ENCODE results near the gene ACTG2. TPM values are rescaled to one million over a fixed set of nuclear protein-coding genes. Genes with fewer than 3 reads are reported as not detected.
A peak's percentile ranks its signal among the peaks of the same experiment; 100 is the strongest.
"Not testable (repeated sequence)": the region's sequence is repeated elsewhere in the genome, so short reads cannot be mapped to it uniquely, and the experiment has no call there.

ACTG2 gene
- total RNA-seq, 4 donors from 2014 or later: 0.41 to 3.1 (median 1.9) TPM

- no peaks in the 10 kb centered on the region for H3K4me1 ChIP-seq
- H3K36me3 ChIP-seq: peaks cover 0 to 92% of the 10 kb centered on the region in 2 donors
- no peak for DNase-seq
- H3K27ac ChIP-seq: no peak overlapping the region
- intact Hi-C loops (cut with DNase I; ENCODE audit: low total_unique reads): no loop called here
- no peak overlapping the region for H3K4me3 ChIP-seq
- no peaks in the 10 kb centered on the region for H3K9me3 ChIP-seq
- in situ Hi-C loops (cut with MboI; ENCODE audit: low sequenced_read_pairs in 4 of 4): no loop called here
- no peak for TF ChIP-seq POLR2A (IDR thresholded peaks at IDR 0.05)
- no peak for TF ChIP-seq CTCF (IDR thresholded peaks at IDR 0.05 in 4 of 5, conservative IDR thresholded peaks at IDR 0.05 in 1 of 5)
- H3K27me3 ChIP-seq: no peaks in the 10 kb centered on the region
- no peak for ATAC-seq
Observed at GRCh38 chr2:73862987-73863386, 29.8 kb upstream of the ACTG2 start.

- TF ChIP-seq CTCF (IDR thresholded peaks at IDR 0.05 in 4 of 5, conservative IDR thresholded peaks at IDR 0.05 in 1 of 5) (no peak), POLR2A (IDR thresholded peaks at IDR 0.05) (no peak)
- ATAC-seq (no peak), DNase-seq (no peak)
- in situ Hi-C loops (cut with MboI; ENCODE audit: low sequenced_read_pairs in 4 of 4) (no loop called here), intact Hi-C loops (cut with DNase I; ENCODE audit: low total_unique reads) (no loop called here)
- Histone ChIP-seq H3K27ac (no peak overlapping the region), H3K27me3 (no peaks in the 10 kb centered on the region), H3K4me3 (no peak overlapping the region), H3K36me3 (peaks cover 0 to 42% of the 10 kb centered on the region in 2 donors), H3K9me3 (no peaks in the 10 kb centered on the region), H3K4me1 (no peaks in the 10 kb centered on the region)
Observed at GRCh38 chr2:73868204-73868978, 24.4 kb upstream of the ACTG2 start.

- Histone ChIP-seq H3K27me3 (no peaks in the 10 kb centered on the region), H3K4me3 (no peak overlapping the region), H3K36me3 (peaks cover 0 to 25% of the 10 kb centered on the region in 2 donors), H3K9me3 (no peaks in the 10 kb centered on the region), H3K27ac (peak overlapping the region in 1 of 4 donors; percentile 21), H3K4me1 (no peaks in the 10 kb centered on the region)
- intact Hi-C loops (cut with DNase I; ENCODE audit: low total_unique reads) (no loop called here), in situ Hi-C loops (cut with MboI; ENCODE audit: low sequenced_read_pairs in 4 of 4) (no loop called here)
- peak; percentile 42 to 46 for ATAC-seq
- DNase-seq: peak in 1 of 2 donors; percentile 26
- no peak for TF ChIP-seq POLR2A (IDR thresholded peaks at IDR 0.05)
- TF ChIP-seq CTCF (IDR thresholded peaks at IDR 0.05 in 4 of 5, conservative IDR thresholded peaks at IDR 0.05 in 1 of 5): no peak
Observed at GRCh38 chr2:73870084-73870483, 22.7 kb upstream of the ACTG2 start.

GRCh38 chr2:73877071-73877802 lies 15.6 kb upstream of the ACTG2 start:
- no peaks in the 10 kb centered on the region for H3K36me3 ChIP-seq
- H3K27me3 ChIP-seq: no peaks in the 10 kb centered on the region
- no peak overlapping the region for H3K4me3 ChIP-seq
- no peaks in the 10 kb centered on the region for H3K4me1 ChIP-seq
- H3K27ac ChIP-seq: no peak overlapping the region
- in situ Hi-C loops (cut with MboI; ENCODE audit: low sequenced_read_pairs in 4 of 4): no loop called here
- DNase-seq (no peak), ATAC-seq (no peak)
- no peak for TF ChIP-seq CTCF (IDR thresholded peaks at IDR 0.05 in 4 of 5, conservative IDR thresholded peaks at IDR 0.05 in 1 of 5)
- no peaks in the 10 kb centered on the region for H3K9me3 ChIP-seq
- intact Hi-C loops (cut with DNase I; ENCODE audit: low total_unique reads): no loop called here

- H3K4me3 ChIP-seq; H3K36me3 ChIP-seq; H3K9me3 ChIP-seq; H3K27me3 ChIP-seq; in situ Hi-C loops (cut with MboI; ENCODE audit: low sequenced_read_pairs in 4 of 4); H3K27ac ChIP-seq; ATAC-seq; intact Hi-C loops (cut with DNase I; ENCODE audit: low total_unique reads); H3K4me1 ChIP-seq; DNase-seq: not testable (repeated sequence)
Observed at GRCh38 chr2:73877984-73878383, 14.8 kb upstream of the ACTG2 start.

All from gastrocnemius medialis (tissue), 4 donors.